HG03571 (cell line): ENCODE measurements around the gene PIGBOS1.
"Not testable (repeated sequence)": the region's sequence is repeated elsewhere in the genome, so short reads cannot be mapped to it uniquely, and the experiment has no call there.

Source experiments
- ATAC-seq: cut with Tn5 transposase; IDR thresholded peaks from one replicate; pipeline ENCODE4 v1.9.1; 2021; ENCODE audit not compliant: unreplicated experiment

PIGBOS1 gene

DNA sequence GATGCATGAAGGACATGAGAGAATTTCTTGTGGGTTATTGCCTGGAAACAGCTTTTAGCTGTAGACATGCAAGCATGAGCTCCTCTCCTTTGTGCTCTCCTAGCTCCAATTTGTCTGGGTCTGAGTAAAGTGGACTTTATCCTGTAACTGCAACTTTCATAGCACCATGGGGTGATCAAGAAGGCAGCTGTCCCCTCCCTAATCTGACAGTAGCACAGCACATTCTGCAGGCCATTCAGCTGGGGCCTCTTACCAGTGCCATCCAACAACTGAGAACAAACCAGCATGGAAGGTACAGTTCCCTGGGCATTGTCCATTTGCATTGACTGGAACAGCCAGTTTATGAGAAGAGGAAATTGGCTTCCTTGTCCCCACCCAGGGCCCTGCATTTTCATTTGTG lies 21.6 kb downstream of the PIGBOS1 start:
- ATAC-seq = no peak

DNA sequence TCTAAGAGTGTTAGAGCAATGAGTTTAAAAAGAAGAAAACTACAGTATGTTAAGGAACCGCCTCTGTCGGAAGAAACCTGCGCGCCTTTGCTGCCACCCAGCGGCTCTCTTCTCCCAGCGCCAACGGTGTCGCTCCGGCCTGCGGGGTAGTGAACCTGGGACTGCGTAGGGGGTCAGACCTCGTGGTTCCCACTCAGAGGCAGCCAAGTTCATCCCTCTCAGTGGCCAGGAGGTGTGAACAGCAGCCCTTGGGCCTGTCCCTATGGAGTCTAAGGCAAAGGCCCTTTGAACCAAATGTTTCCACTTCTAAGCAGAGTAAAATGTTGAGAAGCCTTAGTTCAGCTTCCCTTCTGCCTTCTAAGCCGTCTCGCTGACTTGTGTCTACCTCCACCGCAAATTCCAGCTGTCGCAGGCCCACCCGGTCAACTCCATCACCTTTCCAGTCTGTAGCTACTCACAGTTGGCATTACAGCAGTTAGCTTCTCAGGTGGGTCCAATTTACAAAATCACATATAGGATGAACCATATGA lies 28.3 kb downstream of the PIGBOS1 start:
- ATAC-seq = peak; percentile 71

DNA sequence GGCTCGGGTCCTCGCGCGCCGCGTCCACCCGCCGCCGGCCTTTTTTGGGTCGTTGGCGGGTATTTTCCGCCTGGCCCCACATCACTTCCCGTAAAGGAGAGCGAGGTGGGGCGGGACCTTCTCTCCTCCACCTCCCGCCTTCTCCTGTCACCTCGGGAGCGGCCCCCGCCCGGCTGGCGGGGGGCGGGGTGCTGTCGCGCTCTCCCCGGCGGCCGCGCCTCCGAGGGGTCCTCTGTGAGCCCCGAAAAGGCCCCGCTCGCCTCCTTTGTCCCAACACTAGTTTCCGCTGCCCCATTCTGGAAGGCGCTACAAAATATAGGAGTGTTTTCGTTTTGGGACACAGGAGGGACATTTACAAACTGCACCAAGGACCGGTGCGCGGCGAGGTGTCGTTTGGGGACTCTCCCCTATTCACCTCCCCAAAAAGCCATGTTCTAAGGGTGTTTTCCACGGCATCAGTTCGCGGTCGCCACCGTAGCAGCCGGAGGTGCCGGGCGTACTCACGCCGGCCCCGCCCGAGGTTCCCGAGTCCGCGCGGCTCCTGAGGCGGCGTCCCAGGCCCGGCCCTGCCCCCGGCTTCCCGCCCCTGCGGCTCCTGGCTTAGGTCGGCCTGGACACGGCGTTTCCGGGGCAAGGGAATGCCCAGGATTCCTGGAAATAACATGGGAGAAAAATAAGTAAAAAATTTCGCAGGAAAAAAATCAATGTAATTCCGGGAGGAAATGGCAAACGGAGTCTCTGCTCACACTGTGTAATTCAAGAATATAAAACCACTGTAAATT lies 29.0 kb downstream of the PIGBOS1 start, which contains the start of gene RAB27A:
TSS of gene RAB27A (minus strand) at position 68 of the 782 bp plus-strand sequence. CDS start 54,879 bp downstream, outside the sequence.
- ATAC-seq = peak; percentile 65

- peak; percentile 30 for ATAC-seq
These were observed 29.7 kb downstream of the PIGBOS1 start for GRCh38 chr15:55289011-55289745.

- ATAC-seq = no peak
These were observed 30.8 kb downstream of the PIGBOS1 start for GRCh38 chr15:55288006-55288717.

DNA sequence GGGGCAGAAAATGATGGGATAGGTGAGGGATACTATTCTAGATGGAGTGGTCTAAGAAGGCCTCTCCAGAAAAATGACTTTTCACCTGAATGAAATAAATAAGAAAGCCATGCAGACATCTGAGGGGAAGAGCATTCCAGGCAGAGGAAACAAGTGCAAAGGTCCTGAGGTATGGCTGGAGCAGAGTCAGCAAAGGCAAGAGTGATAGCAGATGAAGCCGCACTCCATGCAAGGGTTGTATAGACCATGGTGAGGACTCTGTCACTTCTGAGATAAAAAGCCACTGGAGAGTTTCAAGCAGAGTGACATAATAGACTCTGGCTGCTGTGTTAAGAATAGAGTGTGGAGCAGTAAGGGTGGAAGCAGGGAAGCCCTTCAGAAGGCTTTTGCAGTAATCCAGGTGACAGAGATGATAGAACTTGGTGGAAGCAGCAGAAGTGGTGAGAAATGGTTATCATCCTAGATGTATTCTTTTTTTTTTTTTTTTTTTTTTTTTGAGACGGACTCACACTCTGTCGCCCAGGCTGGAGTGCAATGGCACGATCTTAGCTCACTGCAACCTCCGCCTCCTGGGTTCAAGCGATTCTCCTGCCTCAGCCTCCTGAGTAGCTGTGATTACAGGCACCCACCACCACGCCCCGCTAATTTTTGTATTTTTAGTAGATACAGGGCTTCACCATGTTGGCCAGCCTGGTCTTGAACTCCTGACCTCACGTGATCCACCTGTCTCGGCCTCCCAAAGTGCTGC lies 32.3 kb downstream of the PIGBOS1 start:
- not testable (repeated sequence) for ATAC-seq

DNA sequence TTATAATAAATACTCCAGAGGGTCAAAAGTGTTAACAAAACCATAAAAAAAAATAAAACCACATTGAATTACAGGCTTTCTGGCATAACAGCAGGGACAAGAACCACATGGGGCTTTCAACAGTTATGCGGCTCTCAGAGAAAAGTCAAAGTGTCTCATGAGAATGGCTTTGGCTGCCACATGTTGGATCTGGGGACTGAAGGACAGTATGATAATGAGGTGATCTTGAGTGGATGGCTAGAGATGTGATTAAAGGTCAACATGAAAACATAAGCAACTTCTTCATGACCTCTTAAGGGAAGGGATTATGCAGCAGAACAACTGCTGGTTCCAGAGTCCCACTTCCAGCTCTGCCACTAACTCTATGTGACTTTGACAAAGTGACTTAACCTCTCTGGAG lies 34.5 kb downstream of the PIGBOS1 start:
- ATAC-seq = no peak

GRCh38 chr15:55283379-55284147 lies 35.4 kb downstream of the PIGBOS1 start:
- ATAC-seq = no peak

- ATAC-seq = no peak
These were observed 36.6 kb downstream of the PIGBOS1 start for GRCh38 chr15:55282284-55282833.

DNA sequence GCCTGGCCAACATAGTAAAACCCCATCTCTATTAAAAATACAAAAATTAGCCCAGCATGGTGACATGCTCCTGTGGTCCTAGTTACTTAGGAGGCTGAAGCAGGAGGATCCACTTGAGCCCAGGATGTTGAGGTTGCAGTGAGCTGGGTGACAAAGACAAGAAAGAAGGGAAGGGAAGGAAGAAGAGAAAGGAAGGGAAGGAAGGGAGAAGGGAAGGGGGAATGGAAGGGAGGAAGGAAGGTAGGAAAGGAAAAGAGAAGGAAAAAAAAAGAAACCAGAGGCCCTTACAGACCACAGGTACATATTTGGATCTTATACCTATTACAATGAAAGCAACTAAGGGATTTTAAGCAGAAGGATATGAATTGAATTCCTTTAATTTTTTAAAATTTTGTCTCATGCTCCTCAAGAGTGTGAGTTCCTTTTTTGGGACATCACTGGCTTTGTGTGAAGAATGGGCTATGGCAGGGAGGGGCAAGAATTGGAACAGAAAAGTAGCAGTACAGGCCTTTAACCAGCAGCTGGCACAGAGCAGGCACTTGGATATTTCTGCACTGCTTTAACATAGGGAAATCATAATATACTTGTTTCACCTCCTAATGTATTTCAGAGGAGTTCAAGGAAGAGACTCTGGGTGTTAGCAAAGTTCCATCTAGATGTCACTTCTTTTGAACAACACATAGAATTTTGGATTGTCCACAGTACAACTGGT lies 37.2 kb downstream of the PIGBOS1 start:
- no peak for ATAC-seq

GRCh38 chr15:55280589-55280988 lies 38.3 kb downstream of the PIGBOS1 start:
- ATAC-seq = not testable (repeated sequence)

DNA sequence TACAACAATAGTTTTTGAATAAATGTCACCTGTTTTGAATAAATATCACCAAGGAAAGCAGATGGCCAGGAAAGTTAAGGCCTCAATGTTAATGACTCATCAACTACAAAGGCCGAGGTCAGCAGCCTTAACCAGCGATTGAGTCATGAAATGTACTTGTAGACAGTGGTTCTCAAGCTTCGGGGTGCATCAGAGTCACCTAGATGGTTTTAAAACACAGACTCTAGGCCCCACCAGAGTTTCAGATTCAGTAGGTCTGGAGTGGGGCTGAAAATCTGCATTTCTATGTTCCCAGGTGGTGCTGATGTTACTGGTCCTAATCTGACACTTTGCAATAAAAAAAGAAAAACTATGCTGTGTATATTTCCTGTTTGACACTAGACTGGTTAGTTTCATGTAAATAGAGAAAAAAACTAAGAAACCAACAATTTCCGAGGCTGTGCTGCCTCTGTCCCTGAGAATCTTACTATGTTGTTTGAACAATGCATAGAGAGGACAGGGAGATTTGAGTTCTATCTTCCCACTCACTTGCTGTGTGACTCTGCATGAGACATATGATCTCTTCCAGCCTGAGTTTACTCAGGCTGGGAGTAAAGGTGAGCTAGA lies 39.1 kb downstream of the PIGBOS1 start:
- peak; percentile 77 for ATAC-seq

- no peak for ATAC-seq
These were observed 39.7 kb downstream of the PIGBOS1 start for GRCh38 chr15:55279100-55279745.

DNA sequence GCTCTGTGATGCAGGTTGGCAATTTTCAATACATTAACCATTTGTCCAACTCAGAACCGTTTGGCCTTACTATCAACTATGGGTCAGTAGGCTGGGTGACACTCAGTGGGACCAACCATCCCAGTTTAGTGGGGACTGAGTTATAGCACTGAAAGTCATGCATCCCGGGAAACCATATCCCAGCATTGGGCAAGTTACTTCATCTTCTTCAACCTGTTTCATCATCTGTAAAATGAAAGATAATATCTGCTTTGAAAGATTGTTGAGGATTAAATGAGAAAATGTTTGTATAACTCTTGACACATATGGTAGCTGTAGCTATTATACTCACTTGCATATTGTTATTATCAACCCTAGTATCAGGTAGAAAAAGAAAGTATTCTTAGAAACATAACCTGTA lies 41.2 kb downstream of the PIGBOS1 start:
- ATAC-seq = no peak

- ATAC-seq = peak; percentile 53
These were observed 41.8 kb downstream of the PIGBOS1 start for GRCh38 chr15:55277116-55277564.

DNA sequence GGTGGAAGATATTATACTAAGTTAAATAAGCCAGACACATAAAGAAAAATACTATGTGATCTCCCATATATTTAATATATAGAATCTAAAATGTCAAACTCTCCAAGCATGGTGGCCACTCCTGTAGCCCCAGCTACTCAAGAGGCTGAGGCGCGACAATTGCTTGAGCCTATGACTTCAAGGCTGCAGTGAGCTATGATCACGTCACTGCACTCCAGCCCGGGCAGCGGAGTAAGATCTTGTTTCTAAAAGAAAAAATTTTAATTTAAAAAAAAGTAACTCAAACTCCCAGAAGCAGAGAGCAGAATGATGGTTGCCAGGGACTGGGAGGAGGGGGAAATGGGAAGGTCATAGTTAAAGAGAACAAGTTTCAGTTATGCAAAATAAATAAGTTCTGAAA lies 42.6 kb downstream of the PIGBOS1 start:
- ATAC-seq = no peak

GRCh38 chr15:55270291-55270690 lies 48.6 kb downstream of the PIGBOS1 start:
- ATAC-seq = no peak

- ATAC-seq = no peak
These were observed 50.7 kb downstream of the PIGBOS1 start for GRCh38 chr15:55268176-55268695.
